A549 treated with Hydrocortisone at 1 μM for 4 hours (cell line): Measurements from ENCODE around the gene LRRFIP1. TPM values are rescaled to one million over a fixed set of nuclear protein-coding genes. Genes with fewer than 3 reads are reported as not detected.

Source experiments
- total RNA-seq: library from RNA; stranded (reverse); fragments of 200-300 nt; extraction: Qiagen RNA extraction; gene quantifications from 5 replicates; pipeline ENCODE4 v1.2.3, GENCODE V29; 2022

The LRRFIP1 gene
- total RNA-seq = 67.5 to 115 TPM (median 85.7 TPM) in 5 replicates

DNA sequence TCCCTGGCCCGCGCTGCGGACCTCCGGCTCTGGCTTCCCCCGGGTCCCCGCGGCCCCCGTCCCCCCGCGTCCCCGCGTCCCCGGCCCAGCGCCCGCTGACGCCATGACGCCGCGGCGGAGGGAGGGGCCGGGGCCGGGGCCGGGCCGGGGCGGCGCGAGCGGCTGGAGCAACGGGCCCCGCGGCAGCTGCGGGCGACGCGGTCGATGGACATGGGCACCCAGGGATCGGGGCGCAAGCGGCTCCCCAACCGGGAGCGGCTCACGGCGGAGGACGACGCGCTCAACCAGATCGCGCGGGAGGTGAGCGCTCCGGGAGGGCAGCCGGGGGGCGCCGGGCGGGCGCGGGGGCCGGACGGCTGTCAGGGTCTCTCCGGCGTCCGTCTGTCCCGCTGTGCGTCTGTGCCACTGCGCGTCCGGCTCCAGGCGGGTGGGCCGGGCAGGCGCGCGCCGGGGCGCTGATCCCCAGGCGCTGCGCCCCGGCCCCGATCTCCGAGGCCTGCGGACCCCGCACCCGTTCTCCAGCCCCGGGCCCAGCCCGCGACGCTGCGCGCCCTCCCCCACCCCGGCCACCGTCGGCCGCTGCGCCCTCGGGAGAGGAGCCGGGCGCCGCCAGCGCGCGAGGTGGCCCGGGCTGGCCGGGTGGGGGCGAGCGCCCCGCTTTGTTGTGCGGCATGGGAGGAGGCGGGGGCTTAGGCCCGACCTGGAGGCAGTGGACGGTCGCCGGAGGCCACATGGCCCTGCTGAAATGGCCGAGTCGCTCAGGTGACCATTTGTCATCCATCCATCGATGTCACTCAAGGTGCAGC, at the start of gene LRRFIP1:
TSS of gene LRRFIP1 (plus strand) at position 147 of the 806 bp plus-strand sequence. CDS start at position 205, 58 bp downstream.

GRCh38 chr2:237590272-237591140, 36.9 kb upstream of the LRRFIP1 start, which contains the start of gene RAB17:
Gene RAB17, minus strand, starts transcription at chr2:237590734. Its CDS starts 4,580 bp downstream, at chr2:237586154.

GRCh38 chr2:237798236-237799059, 171.1 kb downstream of the LRRFIP1 start, which contains the start of gene RBM44:
Gene RBM44, plus strand, starts transcription at chr2:237798779. Its CDS starts 14,831 bp downstream, at chr2:237813610.

Other genes with a start within 250 kb of the LRRFIP1 start
- 0.14 to 0.43 TPM (median 0.36 TPM) in 5 replicates for gene COL6A3, start 213.4 kb upstream of the LRRFIP1 start, total RNA-seq
- 270 to 331 TPM (median 308 TPM) in 5 replicates for gene MLPH, start 140.3 kb upstream of the LRRFIP1 start, total RNA-seq
- gene PRLH, start 61.0 kb upstream of the LRRFIP1 start, total RNA-seq = not detected in 5 replicates
- 0.25 to 0.85 TPM (median 0.41 TPM) in 5 replicates for gene RAB17, start 36.9 kb upstream of the LRRFIP1 start, total RNA-seq
- 0.16 to 0.30 TPM (median 0.21 TPM) in 5 replicates for gene RBM44, start 171.2 kb downstream of the LRRFIP1 start, total RNA-seq
- gene RAMP1, start 232.0 kb downstream of the LRRFIP1 start, total RNA-seq = 0.15 TPM in 1 of 5 replicates, not detected in the others